HepG2 (cell line): ENCODE measurements around the gene RBM6. TPM values are rescaled to one million over a fixed set of nuclear protein-coding genes. Genes with fewer than 3 reads are reported as not detected.

Experiments
- AFF4 ChIP-seq: sonication (generic); formaldehyde crosslinking; IDR thresholded peaks from 2 replicates; pipeline ENCODE4 v1.4.0; 2020; ENCODE audit warnings: missing genetic modification reagents
- AGO1 ChIP-seq: fragments of 200-400 bp; formaldehyde crosslinking; IDR thresholded peaks from 2 replicates; pipeline ENCODE4 v1.6.1; 2017; ENCODE audit warnings: mild to moderate bottlenecking, low read depth, low read length, moderate library complexity; ENCODE audit not compliant: poor library complexity, severe bottlenecking
- ATF4 ChIP-seq, 2 experiments: fragments of 450-650 bp in 1 of 2; sonication (generic) in 1 of 2; formaldehyde crosslinking; IDR thresholded peaks; 2 replicates each; pipeline versions ENCODE4 v1.5.0 to v1.8.0; 2020 to 2022; ENCODE audit warnings: mild to moderate bottlenecking in 1 of 2, missing genetic modification reagents in 1 of 2
- FOXO1 ChIP-seq: sonication (generic); formaldehyde crosslinking; IDR thresholded peaks from 2 replicates; pipeline ENCODE4 v1.4.0; 2020; ENCODE audit warnings: missing genetic modification reagents
- MIXL1 ChIP-seq: IDR thresholded peaks from 2 replicates; pipeline ENCODE4 v1.6.1; 2016
- MTF2 ChIP-seq: sonication (generic); formaldehyde crosslinking; IDR thresholded peaks from 2 replicates; pipeline ENCODE4 v1.5.0; 2020; ENCODE audit warnings: missing genetic modification reagents, borderline replicate concordance
- POLR2A ChIP-seq, 2 experiments: IDR thresholded peaks; 2 replicates each; pipeline ENCODE4 v1.6.1; 2011; ENCODE audit warnings: low read depth in 2 of 2, low read length in 2 of 2, mild to moderate bottlenecking in 1 of 2, moderate library complexity in 1 of 2; ENCODE audit not compliant: insufficient read depth in 1 of 2
- POLR2G ChIP-seq: fragments of 200-400 bp; formaldehyde crosslinking; IDR thresholded peaks from 2 replicates; pipeline ENCODE4 v1.6.1; 2018; ENCODE audit warnings: mild to moderate bottlenecking, low read depth, low read length, moderate library complexity
- SP4 ChIP-seq: sonication (generic); formaldehyde crosslinking; IDR thresholded peaks from 2 replicates; pipeline ENCODE4 v1.8.1; 2023; ENCODE audit warnings: mild to moderate bottlenecking, missing genetic modification reagents
- ZBTB2 ChIP-seq: sonication (generic); formaldehyde crosslinking; IDR thresholded peaks from 2 replicates; pipeline ENCODE4 v1.8.0; 2022; ENCODE audit warnings: low read depth, missing genetic modification reagents
- ZBTB4 ChIP-seq: sonication (generic); formaldehyde crosslinking; IDR thresholded peaks from 2 replicates; pipeline ENCODE4 v1.4.0; 2020; ENCODE audit warnings: missing genetic modification reagents, mild to moderate bottlenecking, borderline replicate concordance
- ZMAT5 ChIP-seq: sonication (generic); formaldehyde crosslinking; IDR thresholded peaks from 2 replicates; pipeline ENCODE4 v1.5.0; 2020; ENCODE audit warnings: mild to moderate bottlenecking, low read depth, missing genetic modification reagents, borderline replicate concordance
- ZNF282 ChIP-seq: fragments of 450-650 bp; IDR thresholded peaks from 2 replicates; pipeline ENCODE4 v1.6.1; 2018; ENCODE audit not compliant: partially characterized antibody
- ZNF570 ChIP-seq: sonication (generic); formaldehyde crosslinking; IDR thresholded peaks from 2 replicates; pipeline ENCODE4 v1.4.0; 2020; ENCODE audit warnings: mild to moderate bottlenecking, missing genetic modification reagents, borderline replicate concordance
- ZNF672 ChIP-seq: sonication (generic); formaldehyde crosslinking; IDR thresholded peaks from 2 replicates; pipeline ENCODE4 v1.8.1; 2022; ENCODE audit warnings: missing genetic modification reagents
- polyA plus RNA-seq, 8 experiments: library from polyadenylated mRNA; depleted of rRNA in 3 of 8; stranded (reverse) in 7 of 8; unstranded in 1 of 8; fragments of >200 nt; fragmentation: Illumina TruSeq in 4 of 8; extraction: Trizol in 4 of 8; gene quantifications; 2 replicates each; pipeline versions ENCODE4 v1.2.1 to v1.2.3, GENCODE V29; 2011 to 2016; ENCODE audit warnings: low read depth in 4 of 8, missing spikeins in 1 of 8, mixed read lengths in 1 of 8; ENCODE audit not compliant: insufficient read depth in 1 of 8
- total RNA-seq, 5 experiments: library from RNA; depleted of rRNA; stranded (reverse); fragments of >200 nt; fragmentation: Illumina TruSeq; extraction: Trizol; gene quantifications; 2 replicates each; pipeline ENCODE4 v1.2.3, GENCODE V29; 2016; ENCODE audit warnings: low read depth in 1 of 5

The RBM6 gene
- total and polyA plus RNA-seq, 2 of the 13 experiments (the other 11 are each of a cell fraction or from before 2014, with no cell fraction given): 72.7 to 86.1 TPM

GRCh38 chr3:50121072-50122032, 181.4 kb downstream of the RBM6 start (continued):
- TF ChIP-seq ATF4 (CRISPR knock-in tag; IDR thresholded peaks at IDR 0.05) (no peak), MTF2 (CRISPR knock-in tag) (no peak), POLR2A (IDR thresholded peaks at IDR 0.05; ENCODE audit: insufficient read depth in 1 of 2, low read depth in 2 of 2, low read length in 2 of 2) (peak in 1 of 2 experiments; percentile 33; a peak in 2 of 4 replicates), SP4 (CRISPR knock-in tag) (0 out of 2 replicates have a peak, but pooled peaks have one; percentile 3), ZNF282 (no peak), MIXL1 (CRISPR knock-in tag) (0 out of 2 replicates have a peak, but pooled peaks have one; percentile 24), ZBTB4 (no peak), AFF4 (CRISPR knock-in tag) (0 out of 2 replicates have a peak, but pooled peaks have one; percentile 21), ZMAT5 (CRISPR knock-in tag) (no peak), FOXO1 (0 out of 2 replicates have a peak, but pooled peaks have one; percentile 6), AGO1 (peak; percentile 43), ZNF570 (CRISPR knock-in tag) (no peak), POLR2G (peak; percentile 16; the same call in 1 of the 2 replicates), ZNF672 (CRISPR knock-in tag) (no peak), ZBTB2 (CRISPR knock-in tag) (no peak)
